Measurements from ENCODE around the gene DHCR24.

GRCh38 chr1:54904476-54905048 is 17.6 kb upstream of the DHCR24 start:
- TF ChIP-seq, protein P1, sequence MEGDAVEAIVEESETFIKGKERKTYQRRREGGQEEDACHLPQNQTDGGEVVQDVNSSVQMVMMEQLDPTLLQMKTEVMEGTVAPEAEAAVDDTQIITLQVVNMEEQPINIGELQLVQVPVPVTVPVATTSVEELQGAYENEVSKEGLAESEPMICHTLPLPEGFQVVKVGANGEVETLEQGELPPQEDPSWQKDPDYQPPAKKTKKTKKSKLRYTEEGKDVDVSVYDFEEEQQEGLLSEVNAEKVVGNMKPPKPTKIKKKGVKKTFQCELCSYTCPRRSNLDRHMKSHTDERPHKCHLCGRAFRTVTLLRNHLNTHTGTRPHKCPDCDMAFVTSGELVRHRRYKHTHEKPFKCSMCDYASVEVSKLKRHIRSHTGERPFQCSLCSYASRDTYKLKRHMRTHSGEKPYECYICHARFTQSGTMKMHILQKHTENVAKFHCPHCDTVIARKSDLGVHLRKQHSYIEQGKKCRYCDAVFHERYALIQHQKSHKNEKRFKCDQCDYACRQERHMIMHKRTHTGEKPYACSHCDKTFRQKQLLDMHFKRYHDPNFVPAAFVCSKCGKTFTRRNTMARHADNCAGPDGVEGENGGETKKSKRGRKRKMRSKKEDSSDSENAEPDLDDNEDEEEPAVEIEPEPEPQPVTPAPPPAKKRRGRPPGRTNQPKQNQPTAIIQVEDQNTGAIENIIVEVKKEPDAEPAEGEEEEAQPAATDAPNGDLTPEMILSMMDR (IDR thresholded peaks at IDR 0.05): no peak
- TF ChIP-seq POLR2A (IDR thresholded peaks at IDR 0.05): no peak

Data from body of pancreas (tissue), 4 donors.